BE2C (cell line): ENCODE measurements around the gene LACRT. TPM values are rescaled to one million over a fixed set of nuclear protein-coding genes. Genes with fewer than 3 reads are reported as not detected.
A peak's percentile ranks its signal among the peaks of the same experiment; 100 is the strongest.

Source experiments
- DNase-seq: peaks from one replicate; pipeline ENCODE4 v3.0.0-alpha.2; 2020
- H3K27me3 ChIP-seq: fragments of 250-450 bp; sonication (Bioruptor Pico); 2 replicates; pipeline ENCODE4 v1.5.1; 2020; ENCODE audit warnings: mild to moderate bottlenecking
- H3K36me3 ChIP-seq: fragments of 250-450 bp; sonication (Bioruptor Pico); 2 replicates; pipeline ENCODE4 v1.5.1; 2020; ENCODE audit warnings: mild to moderate bottlenecking
- H3K4me1 ChIP-seq: fragments of 250-450 bp; sonication (Bioruptor Pico); 2 replicates; pipeline ENCODE4 v1.5.1; 2020
- H3K4me3 ChIP-seq: 2 replicates; pipeline ENCODE4 v1.5.1; 2011; ENCODE audit warnings: low read depth, low read length
- H3K9me3 ChIP-seq: fragments of 250-450 bp; sonication (Bioruptor Pico); 2 replicates; pipeline ENCODE4 v1.5.1; 2020
- polyA plus RNA-seq: library from polyadenylated mRNA; unstranded; fragments of >200 nt; gene quantifications from one replicate; pipeline ENCODE4 v1.2.1, GENCODE V29; 2012; ENCODE audit warnings: low read depth, missing spikeins; ENCODE audit not compliant: insufficient read length, insufficient read depth
- TF ChIP-seq, protein P1 (sequence below): IDR thresholded peaks from 2 replicates; pipeline ENCODE4 v1.5.1; 2012; ENCODE audit warnings: mild to moderate bottlenecking, low read depth, low read length

LACRT gene, protein sequence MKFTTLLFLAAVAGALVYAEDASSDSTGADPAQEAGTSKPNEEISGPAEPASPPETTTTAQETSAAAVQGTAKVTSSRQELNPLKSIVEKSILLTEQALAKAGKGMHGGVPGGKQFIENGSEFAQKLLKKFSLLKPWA
- polyA plus RNA-seq = not detected

DNA sequence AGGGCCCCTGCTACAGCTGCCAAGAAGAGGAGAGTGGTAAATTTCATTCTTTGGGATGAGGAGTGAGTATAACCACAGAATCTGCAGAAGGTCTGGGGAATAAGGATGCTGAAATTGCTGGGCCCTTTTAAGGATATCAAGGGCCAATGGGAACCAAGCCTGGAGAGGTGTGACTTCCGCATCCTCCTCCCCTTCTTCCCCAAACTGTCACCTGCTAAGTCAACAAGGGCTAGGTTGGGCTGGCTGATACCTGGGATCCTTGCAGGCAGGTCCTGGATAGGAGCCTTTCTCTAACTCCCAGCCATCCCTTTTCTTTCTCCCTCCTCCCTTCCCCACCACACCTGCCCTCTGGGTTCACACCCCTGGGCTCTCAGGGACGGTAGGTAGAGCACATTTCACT lies at the start of gene LACRT:
TSS of gene LACRT (minus strand) at position 101 of the 400 bp plus-strand sequence. CDS start at position 47, 54 bp downstream.
- Histone ChIP-seq H3K4me3 (no peak within 1 kb of the TSS), H3K27me3 (peaks cover 3% of the 10 kb centered on the region; the same call in 1 of the 2 replicates), H3K36me3 (no peaks in the 10 kb centered on the region), H3K4me1 (no peaks in the 10 kb centered on the region), H3K9me3 (no peaks in the 10 kb centered on the region)
- TF ChIP-seq, protein P1, sequence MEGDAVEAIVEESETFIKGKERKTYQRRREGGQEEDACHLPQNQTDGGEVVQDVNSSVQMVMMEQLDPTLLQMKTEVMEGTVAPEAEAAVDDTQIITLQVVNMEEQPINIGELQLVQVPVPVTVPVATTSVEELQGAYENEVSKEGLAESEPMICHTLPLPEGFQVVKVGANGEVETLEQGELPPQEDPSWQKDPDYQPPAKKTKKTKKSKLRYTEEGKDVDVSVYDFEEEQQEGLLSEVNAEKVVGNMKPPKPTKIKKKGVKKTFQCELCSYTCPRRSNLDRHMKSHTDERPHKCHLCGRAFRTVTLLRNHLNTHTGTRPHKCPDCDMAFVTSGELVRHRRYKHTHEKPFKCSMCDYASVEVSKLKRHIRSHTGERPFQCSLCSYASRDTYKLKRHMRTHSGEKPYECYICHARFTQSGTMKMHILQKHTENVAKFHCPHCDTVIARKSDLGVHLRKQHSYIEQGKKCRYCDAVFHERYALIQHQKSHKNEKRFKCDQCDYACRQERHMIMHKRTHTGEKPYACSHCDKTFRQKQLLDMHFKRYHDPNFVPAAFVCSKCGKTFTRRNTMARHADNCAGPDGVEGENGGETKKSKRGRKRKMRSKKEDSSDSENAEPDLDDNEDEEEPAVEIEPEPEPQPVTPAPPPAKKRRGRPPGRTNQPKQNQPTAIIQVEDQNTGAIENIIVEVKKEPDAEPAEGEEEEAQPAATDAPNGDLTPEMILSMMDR = no peak
- no peak for DNase-seq

DNA sequence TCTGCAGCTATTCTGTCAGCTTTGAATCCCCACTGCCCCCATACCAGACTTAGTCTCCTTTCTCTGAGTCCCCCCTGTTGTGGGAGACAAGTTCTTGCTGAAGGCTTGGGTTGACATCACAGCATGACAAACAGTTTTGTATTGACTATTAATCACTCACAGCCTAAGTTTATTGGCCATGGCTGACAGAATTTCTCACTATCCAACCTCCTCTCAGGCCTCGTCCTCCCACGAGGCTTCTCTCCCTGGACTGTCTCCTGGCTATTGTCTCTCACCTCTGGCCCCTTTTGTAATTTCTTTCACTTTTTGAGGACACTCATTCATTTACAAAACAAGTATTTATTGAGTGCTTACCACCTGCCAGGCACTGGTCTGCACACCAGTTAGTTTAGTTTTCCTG lies 48.7 kb upstream of the LACRT start:
- Histone ChIP-seq H3K4me3 (no peak overlapping the region), H3K4me1 (no peaks in the 10 kb centered on the region), H3K9me3 (no peaks in the 10 kb centered on the region), H3K36me3 (no peaks in the 10 kb centered on the region), H3K27me3 (peaks cover 6% of the 10 kb centered on the region; the same call in 1 of the 2 replicates)
- TF ChIP-seq, protein P1 = no peak
- DNase-seq = no peak

DNA sequence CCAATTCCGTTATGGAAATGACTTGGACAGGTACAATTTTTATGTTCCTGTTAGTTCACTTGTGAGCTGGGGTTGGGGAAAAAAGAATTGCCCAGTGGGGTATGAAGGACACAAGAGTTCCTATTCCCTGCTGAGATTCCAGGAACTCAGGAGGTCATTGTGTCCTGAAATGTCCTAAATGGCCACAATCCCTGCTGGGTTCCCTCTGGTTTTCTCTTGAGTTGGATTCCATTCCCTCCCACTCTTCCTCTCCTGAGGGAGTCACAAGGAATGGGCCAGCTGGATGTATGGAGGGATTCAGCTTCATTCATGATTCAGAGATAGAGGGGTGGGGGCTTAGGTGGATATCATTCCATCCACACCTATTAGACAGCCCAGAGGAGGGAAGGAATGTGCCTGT lies 48.0 kb upstream of the LACRT start:
- Histone ChIP-seq H3K9me3 (no peaks in the 10 kb centered on the region), H3K27me3 (peaks cover 6% of the 10 kb centered on the region; the same call in 1 of the 2 replicates), H3K4me1 (no peaks in the 10 kb centered on the region), H3K36me3 (no peaks in the 10 kb centered on the region), H3K4me3 (no peak overlapping the region)
- no peak for DNase-seq
- TF ChIP-seq, protein P1 = no peak

DNA sequence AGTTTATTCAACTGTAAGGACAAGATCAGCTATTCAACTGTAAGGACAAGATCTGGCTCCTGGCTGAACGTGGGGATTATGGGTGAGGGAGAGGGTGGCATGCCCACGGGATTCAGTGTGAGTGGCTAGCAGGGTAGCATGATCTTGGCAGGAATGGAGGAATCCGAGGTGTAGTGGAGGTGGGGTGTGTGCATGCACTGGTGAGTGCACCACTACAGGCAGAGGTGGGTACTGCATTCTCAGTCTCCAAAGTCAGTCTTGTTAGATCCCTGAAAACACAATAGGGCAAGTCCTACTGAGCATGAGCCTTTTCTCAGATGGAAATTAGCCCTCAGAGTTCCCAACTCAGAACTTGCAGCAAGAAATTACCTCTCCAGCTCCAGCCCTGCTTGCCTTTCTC lies 45.7 kb upstream of the LACRT start:
- TF ChIP-seq, protein P1 = peak; percentile 61
- no peak overlapping the region for H3K4me3 ChIP-seq
- no peaks in the 10 kb centered on the region for H3K36me3 ChIP-seq
- no peaks in the 10 kb centered on the region for H3K4me1 ChIP-seq
- H3K27me3 ChIP-seq = peaks cover 9% of the 10 kb centered on the region; the same call in 1 of the 2 replicates
- DNase-seq = peak; percentile 42
- no peaks in the 10 kb centered on the region for H3K9me3 ChIP-seq

DNA sequence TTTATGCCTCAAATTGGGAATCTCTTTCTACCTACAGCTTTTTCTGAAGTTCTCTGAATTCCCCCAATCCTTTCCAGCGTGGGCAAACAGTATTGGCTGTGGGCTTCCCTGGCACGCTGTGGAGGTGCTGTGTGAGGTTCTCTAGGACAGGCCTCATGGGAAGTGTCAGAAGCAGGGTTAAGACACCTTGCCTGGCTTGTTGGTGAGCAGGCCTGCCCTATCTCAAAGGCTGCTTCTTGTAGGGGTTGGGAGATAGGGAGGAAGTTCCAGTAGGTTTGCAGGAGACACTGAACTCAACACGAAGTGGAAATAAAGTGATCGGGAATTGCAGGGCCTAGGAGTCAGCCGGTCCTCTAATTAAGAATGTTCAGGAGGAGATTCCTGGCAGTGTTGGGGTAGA lies 43.4 kb upstream of the LACRT start:
- Histone ChIP-seq H3K9me3 (no peaks in the 10 kb centered on the region), H3K36me3 (no peaks in the 10 kb centered on the region), H3K27me3 (peaks cover 9% of the 10 kb centered on the region; the same call in 1 of the 2 replicates), H3K4me3 (no peak overlapping the region), H3K4me1 (no peaks in the 10 kb centered on the region)
- TF ChIP-seq, protein P1 = no peak
- DNase-seq = no peak

DNA sequence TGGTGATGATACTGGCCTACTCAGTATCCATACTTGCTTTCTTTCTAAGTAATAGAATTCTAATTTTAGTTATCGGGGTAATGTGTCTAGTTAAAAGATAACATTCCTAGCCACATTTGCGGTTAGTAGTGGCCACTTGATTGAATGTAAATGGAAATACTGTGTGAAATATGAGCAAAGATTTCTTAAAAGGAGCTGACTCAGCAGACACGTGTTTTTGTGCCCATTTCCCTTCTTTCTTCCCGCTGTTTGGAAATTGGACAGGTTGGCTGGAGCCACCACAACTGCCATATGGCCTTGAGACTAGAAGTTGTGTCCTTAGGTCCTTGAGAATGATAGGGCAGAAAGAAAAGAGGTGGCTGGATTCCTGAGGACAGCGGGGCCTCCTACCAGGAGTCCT lies 33.2 kb upstream of the LACRT start:
- no peak for DNase-seq
- H3K4me1 ChIP-seq = no peaks in the 10 kb centered on the region
- H3K27me3 ChIP-seq = peaks cover 22% of the 10 kb centered on the region
- no peaks in the 10 kb centered on the region for H3K36me3 ChIP-seq
- H3K4me3 ChIP-seq = no peak overlapping the region
- H3K9me3 ChIP-seq = no peaks in the 10 kb centered on the region
- TF ChIP-seq, protein P1 = no peak
